Liver (tissue), 3 donors: ENCODE data around the gene EIF4E3.

Source experiments
- CTCF ChIP-seq: fragments of 150-350 bp; IDR thresholded peaks from 2 replicates; pipeline ENCODE4 v1.5.1; 2017; ENCODE audit warnings: improper control_type of control experiment, low read depth, low read length; ENCODE audit not compliant: missing input control
- GABPA ChIP-seq, 2 donors: IDR thresholded peaks in 1 of 2; conservative IDR thresholded peaks in 1 of 2; 2 replicates each; pipeline ENCODE4 v1.6.1; 2016; ENCODE audit warnings: antibody characterized with exemption in 2 of 2, mild to moderate bottlenecking in 1 of 2, moderate library complexity in 1 of 2
- JUND ChIP-seq, 2 donors: IDR thresholded peaks; 2 replicates each; pipeline ENCODE4 v1.6.1; 2016; ENCODE audit warnings: antibody characterized with exemption in 2 of 2
- NR2F2 ChIP-seq: IDR thresholded peaks from 2 replicates; pipeline ENCODE4 v1.6.1; 2016; ENCODE audit warnings: antibody characterized with exemption
- RAD21 ChIP-seq, 2 donors: IDR thresholded peaks; 2 replicates each; pipeline ENCODE4 v1.6.1; 2016; ENCODE audit warnings: antibody characterized with exemption in 2 of 2, mild to moderate bottlenecking in 2 of 2
- TAF1 ChIP-seq: conservative IDR thresholded peaks from 2 replicates; pipeline ENCODE4 v1.6.1; 2016; ENCODE audit warnings: antibody characterized with exemption, mild to moderate bottlenecking
- YY1 ChIP-seq: IDR thresholded peaks from 2 replicates; pipeline ENCODE4 v1.6.1; 2016; ENCODE audit warnings: antibody characterized with exemption, mild to moderate bottlenecking
- TF ChIP-seq, protein P1 (sequence below): IDR thresholded peaks from 2 replicates; pipeline ENCODE4 v1.6.1; 2016; ENCODE audit warnings: antibody characterized with exemption
- TF ChIP-seq, protein P2 (sequence below): IDR thresholded peaks from 2 replicates; pipeline ENCODE4 v1.6.1; 2016; ENCODE audit warnings: antibody characterized with exemption
- donor health status: healthy.
- donor health status: healthy.

- TF ChIP-seq CTCF: no peak
- no peak for TF ChIP-seq TAF1
- TF ChIP-seq, protein P1, sequence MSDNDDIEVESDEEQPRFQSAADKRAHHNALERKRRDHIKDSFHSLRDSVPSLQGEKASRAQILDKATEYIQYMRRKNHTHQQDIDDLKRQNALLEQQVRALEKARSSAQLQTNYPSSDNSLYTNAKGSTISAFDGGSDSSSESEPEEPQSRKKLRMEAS: no peak
- TF ChIP-seq, protein P2, sequence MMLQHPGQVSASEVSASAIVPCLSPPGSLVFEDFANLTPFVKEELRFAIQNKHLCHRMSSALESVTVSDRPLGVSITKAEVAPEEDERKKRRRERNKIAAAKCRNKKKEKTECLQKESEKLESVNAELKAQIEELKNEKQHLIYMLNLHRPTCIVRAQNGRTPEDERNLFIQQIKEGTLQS: no peak
- TF ChIP-seq NR2F2: no peak
- TF ChIP-seq RAD21 (IDR thresholded peaks at IDR 0.05): no peak
- TF ChIP-seq YY1: no peak
- TF ChIP-seq GABPA (IDR thresholded peaks at IDR 0.05 in 1 of 2, conservative IDR thresholded peaks at IDR 0.05 in 1 of 2): no peak
- no peak for TF ChIP-seq JUND (IDR thresholded peaks at IDR 0.05)
These were observed 96.7 kb downstream of the EIF4E3 start for GRCh38 chr3:71628522-71628921.
